HCEC 1CT (cell line): Measurements from ENCODE around the gene TMEM59.
A peak's percentile ranks its signal among the peaks of the same experiment; 100 is the strongest.
"Not testable (repeated sequence)": the region's sequence is repeated elsewhere in the genome, so short reads cannot be mapped to it uniquely, and the experiment has no call there.

Source experiments
- DNase-seq: peaks from one replicate; pipeline ENCODE4 v3.0.0-alpha.2; 2017

The TMEM59 gene, protein sequence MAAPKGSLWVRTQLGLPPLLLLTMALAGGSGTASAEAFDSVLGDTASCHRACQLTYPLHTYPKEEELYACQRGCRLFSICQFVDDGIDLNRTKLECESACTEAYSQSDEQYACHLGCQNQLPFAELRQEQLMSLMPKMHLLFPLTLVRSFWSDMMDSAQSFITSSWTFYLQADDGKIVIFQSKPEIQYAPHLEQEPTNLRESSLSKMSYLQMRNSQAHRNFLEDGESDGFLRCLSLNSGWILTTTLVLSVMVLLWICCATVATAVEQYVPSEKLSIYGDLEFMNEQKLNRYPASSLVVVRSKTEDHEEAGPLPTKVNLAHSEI

DNA sequence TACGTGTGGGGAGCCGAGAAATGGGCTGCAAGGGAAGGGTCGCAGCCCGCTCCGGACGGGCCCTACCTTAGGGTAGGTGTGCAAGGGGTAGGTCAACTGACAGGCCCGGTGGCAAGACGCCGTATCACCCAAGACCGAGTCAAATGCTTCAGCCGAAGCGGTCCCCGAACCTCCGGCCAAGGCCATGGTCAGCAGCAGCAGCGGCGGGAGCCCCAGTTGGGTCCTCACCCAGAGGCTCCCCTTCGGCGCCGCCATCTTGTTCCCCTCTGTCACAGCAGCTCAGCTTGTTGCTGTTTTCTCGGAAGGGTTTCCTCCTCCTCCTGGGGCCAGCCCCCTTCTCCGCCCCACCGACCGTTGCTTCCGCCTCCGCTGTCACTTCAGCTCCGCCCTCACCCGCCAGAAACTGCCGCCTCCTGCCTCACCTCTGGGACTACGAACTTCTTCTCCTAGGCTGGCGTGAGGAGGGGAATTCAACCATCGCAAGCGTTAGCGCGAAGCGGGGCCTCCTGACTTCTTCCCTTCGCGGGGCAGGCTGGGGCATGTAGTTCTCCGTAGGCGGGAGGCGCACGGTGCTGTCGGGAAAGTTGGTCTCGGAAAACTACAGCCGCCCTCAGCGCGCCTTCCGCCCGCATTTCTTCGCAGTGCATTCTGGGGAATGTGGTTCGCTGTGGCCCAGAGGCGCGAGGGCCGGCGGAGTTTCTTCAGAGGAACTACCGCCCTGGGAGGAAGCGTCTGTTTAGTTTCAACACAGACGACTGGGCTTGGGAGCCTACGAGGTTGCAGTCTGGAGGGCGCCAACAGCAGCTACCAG lies at the start of gene TMEM59, which contains the start of gene TCEANC2:
TSS of gene TMEM59 (minus strand) at position 271 of the 811 bp plus-strand sequence. CDS start at position 255, 16 bp downstream.
TSS of gene TCEANC2 (plus strand) at position 675 of the 811 bp plus-strand sequence. CDS start 815 bp downstream, outside the sequence.
- DNase-seq, result peak; percentile 99

DNA sequence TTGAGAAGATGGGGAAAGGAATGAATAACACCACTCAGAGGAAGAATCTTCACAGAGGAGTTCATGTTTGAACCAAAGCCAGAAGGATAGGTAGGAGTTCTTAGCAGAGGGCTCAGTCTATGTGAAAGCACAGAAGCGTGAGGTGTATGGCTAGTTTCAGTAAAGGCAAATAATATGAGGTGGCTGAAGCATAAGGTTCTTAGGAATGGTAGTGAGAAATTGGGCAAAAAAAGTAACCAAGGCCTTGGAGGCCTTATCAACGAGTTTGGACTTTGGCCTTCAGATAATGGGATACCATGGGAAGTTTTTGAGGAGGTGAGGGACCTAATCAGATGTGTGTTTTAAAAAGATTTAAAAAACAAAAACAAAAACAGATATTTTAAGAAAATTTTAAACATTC lies 47.5 kb upstream of the TMEM59 start:
- no peak for DNase-seq

DNA sequence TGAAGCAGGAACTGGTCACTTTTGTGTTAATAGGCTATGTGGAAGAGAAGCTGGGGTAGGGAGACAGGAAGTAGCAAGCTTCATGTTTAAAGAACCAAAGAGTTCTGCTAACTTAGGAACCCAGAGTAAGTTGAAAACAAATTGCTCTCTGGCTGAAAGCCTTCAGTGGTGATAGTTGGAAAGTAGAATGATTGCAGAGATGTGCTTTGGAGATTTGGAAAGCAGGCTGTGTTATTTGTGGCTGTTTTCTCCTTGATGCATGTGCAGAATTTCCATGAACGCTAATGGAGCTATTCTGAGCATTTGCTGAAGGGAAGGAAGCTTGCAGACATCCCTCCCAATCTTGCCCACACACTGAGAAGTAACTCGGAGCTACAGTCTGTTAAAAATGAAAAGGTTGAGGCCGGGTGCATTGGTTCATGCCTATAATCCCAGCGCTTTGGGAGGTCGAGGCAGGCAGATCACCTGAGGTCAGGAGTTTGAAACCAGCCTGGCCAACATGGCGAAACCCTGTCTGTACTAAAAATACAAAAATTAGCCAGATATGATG lies 46.1 kb upstream of the TMEM59 start:
- no peak for DNase-seq

DNA sequence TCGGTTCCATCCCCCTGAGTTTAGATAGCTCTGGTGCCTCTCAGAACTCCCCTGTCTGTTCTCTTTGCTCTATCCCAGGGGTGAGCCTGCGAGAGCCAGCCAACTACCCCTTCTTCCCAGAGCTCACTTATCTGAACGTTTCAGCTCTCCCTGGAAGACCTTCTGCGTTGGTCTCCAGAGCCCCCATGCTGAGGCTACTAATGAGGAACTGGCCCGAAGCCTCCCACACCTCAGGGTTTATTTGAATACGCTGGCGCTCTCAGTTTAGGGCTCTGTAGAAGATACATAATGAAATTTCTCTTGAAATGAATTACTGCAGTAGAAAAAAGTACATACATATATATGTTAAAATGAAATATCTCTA lies 43.9 kb upstream of the TMEM59 start:
- DNase-seq, result no peak

DNA sequence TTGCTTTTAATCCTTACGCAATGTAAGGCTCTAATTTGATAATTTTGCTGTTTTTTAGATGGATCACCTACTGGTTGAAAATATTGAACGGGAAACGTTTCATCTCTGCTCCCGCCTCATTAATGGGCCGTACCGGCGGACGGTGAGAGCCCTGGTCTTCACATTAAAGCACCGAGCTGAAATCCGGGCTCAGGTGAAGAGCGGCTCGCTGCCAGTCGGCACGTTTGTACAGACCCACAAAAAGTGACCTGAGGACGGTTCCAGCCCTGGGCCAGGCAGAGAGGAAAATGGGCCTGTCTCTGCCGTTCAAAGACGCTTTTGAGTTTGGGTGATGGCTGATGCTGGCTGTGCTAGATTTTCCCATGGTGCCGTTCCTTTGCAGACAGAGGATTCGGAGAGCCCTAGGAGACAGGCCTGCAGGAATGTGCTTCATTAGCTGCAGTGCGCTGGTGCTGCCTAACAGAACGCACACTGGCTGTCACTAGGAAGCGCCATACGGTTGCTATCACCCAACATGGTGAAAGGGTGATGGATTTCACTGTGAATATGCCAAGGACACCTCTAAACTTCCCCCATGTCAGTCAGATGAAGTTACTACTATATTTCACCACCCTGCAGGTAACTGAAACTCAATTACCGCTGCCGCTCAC lies 43.3 kb upstream of the TMEM59 start:
- DNase-seq, result no peak

DNA sequence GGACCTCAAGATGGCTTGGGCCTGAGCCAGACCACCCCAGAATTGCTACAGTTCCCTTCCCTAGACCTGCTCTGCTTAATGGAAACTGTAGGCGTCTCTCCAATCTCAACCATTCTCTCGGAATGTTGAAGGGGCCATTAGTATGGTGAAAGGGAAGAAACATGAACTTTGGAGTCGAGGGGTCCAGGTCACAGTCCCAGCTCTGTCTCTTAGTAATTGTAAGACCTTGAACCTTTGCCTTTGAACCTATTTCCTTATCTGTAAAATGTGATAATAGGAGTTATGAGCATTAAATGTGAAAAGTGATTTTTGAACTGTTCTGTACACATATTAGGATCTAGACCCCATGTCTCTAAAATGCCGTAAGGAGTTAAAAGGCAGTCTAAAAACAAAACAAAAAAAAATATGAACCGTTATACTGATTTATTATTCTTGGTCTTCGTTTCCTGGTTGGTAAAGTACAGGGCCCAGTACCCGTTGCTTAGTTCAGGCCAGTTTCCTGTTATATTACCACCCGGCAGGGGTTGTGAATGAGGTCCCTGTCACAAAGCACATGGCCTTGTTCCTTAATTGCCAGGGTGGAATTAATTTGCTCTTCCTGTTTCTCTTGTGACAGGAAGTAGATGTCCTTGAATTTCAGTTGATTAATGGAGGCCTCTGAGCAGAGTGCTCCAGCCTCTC lies 42.7 kb upstream of the TMEM59 start:
- DNase-seq, result no peak

DNA sequence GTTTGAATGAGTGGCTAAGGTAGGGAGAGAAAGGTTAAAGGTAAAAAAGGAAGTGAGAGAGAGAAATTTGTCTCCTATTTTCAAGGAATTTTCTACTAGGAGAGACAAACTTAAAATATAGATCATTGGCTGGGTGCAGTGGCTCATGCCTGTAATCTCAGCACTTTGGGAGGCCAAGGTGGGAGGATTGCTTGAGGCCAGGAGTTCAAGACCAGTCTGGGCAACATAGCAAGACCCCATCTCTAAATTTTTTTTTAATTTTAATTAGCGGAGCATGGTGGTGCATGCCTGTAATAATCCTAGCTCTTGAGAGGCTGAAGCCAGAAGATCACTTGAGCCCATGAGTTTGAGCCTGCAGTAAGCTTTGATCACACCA lies 41.7 kb upstream of the TMEM59 start:
- DNase-seq, result not testable (repeated sequence)

DNA sequence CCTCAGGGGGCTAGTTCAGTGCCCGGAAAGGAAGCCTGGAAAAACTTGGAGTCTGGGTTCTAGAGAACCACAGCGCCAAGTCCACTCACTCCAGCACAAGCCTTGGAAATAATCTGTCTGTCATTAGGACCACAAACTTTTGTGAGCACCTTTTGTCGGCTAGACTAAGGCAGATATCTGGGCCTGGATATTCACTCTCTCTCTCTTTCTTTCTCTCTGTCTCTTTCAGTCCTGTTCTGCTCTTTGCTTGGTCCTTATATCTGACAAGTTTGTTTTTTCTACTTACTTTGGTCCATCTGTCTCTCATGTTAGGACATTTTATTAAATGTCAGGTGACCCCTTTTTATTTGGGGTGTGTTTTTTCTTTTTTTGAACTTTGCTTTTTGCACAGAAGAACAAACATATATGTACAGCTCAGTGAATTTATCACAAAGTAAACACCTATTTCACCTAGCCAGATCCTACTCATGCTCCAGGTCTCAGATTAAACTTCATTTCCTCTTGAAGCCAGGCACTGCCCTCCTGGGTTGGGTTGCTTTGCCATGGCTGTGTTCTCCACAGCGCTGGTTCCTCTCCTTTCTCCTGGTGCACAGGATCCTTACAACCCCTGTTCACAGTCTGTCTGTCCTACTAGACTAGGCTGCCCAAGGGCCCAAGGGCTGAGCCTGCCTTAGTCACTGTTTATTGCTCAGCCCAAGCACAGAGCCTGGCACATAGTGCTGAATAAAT lies 41.2 kb upstream of the TMEM59 start:
- no peak for DNase-seq

DNA sequence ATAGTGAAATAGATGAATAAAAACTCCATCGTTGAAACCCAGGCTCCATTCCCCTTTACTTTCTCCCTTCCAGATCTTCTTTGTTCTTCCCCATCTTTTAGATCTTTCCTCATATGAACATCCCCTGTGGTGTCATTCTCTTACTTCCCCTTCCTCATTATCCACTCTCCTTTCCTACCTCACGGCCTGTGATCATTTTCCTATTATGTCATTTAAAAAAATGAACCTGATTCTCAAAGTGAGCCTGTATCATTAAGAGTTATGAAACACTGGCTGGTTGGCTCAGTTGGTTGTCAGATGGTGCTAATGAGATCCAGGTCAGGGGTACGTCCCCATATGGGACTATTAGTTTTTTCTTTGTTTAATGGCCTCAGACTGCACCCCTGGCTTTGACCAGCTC lies 38.7 kb upstream of the TMEM59 start:
- no peak for DNase-seq

DNA sequence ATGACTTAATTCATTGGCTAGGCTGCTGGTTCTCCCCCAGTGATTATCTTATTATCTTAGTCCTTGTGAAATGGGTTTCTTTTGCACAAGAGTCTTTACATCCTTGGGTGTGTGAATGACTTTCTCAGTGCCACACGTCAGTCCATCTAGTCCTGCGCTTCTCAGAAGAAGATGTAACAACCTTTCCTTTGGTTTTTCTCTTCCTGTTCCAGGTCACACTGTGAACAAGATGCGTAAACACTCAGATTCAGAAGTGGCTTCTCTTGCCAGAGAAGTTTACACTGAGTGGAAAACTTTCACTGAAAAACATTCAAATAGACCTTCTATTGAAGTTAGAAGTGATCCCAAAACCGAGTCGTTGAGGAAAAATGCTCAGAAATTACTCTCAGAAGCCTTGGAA lies 35.4 kb upstream of the TMEM59 start:
- no peak for DNase-seq

DNA sequence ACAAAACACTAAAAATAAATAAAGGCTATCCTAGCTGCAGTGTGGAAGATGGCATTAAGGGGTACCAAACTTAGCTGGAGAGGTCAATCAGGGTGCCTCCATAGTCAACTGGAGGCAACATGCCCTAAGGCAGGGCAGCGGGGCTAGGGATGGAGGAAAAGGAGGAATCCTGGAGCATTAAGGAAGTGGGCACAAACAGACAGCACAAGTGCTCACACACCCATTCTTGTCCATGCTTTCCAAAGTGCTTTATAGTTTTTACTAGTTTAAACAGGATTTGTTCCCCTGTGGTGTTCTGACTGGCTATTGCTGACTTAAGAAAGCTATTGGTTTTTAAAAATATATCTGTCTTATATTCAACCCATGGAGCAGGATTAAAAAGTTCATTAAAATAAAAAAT lies 33.8 kb upstream of the TMEM59 start:
- no peak for DNase-seq

DNA sequence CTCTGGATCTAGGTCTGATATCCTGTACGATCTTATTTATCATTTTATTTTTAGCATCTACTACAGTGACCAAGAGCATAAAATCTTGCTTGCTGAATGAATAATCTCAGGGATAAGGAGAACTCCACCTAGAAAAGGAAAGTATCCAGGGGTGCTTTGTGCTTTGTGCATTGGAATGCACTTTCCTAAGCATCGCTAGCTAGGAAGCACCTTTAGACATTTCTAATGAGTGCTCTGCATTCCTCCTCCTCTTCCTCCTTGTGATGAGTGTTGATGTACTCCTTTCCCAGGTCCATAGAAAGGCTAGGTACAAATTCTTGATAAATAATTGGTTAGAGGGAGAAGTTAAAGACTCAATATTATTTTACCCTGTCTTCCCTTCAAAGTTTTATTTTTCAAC lies 31.8 kb upstream of the TMEM59 start:
- no peak for DNase-seq

DNA sequence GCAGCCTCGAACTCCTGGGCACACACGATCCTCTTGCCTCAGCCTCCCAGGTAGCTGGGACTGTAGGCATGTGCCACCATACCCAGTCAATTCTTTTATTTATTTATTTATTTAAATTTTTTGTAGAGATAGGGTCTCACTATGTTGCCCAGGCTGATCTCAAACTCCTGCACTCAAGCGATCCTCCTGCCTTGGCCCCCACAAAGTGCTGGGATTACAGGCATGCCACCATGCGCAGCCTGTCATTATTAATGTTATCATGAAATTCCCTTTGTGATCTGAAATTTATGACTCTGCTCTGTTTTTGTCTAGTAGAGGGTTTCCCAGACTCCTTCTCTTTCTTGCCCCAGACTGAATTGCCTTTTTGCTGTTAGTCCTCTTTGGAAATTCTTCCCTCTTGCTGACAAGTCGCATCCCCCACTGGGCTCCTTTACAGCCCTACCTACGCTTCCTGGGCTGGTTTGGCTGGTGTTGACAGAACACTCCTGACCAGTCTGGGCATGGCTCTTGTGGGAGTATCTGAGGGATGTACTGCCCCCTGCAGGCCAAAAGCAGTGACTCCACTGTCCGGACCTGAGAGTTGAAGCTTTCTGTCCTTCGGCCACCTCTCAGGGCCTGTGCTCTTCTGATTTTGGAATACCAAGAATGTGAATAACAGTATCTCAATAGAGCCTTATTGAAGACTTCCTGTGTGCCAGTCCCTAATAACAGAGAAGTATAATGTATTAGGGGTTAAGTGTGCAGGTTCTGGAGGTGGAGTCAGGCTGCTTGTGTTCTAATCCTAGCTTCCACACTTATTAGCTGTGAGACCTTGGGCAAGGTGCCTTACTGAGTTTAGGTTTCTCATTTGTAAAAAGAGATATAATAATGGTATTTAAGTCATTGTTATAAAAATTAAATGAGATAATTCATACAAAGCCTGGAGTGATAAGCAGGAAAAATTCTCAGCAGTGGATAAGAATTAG lies 28.6 kb upstream of the TMEM59 start:
- peak; percentile 61 for DNase-seq

DNA sequence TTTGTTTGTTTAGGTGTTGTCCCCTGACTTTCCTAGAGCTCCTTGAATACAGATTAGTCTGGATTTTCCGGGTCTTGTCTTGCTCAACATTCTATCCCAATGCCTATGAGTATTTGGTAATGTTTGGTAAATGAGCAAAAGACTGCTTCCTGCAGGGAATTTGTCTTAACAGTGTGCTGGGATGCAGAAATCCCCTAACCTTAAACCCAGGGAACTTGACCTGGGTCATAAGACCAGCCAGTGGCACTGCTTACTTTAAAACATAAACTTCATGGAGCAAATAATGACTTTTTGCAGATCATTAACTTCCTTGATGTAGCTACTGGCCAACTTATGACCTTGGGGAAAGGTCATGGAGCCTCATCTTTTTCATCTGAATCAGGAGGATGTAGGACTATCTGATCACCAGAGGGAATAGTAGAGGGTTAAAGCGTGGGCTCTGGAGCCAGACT lies 27.6 kb upstream of the TMEM59 start:
- no peak for DNase-seq

DNA sequence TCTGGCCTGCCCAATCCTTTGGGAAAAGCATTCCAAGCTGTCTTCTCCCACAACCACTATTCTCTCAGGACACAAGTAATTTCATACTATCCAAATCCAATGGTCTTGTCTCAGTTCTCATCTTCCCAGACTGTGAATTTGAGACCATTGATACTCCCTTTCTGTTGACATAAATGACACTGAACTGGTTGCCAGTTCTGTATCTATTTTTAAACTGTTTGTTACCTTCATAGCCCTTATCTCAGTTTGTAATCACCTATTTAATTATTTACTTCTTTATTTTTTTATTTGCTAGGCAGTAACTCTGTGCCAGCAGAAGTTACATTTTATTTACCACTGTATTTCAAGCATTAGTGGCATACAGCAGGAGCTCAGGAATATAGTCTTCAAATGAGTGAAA lies 24.4 kb upstream of the TMEM59 start:
- no peak for DNase-seq

DNA sequence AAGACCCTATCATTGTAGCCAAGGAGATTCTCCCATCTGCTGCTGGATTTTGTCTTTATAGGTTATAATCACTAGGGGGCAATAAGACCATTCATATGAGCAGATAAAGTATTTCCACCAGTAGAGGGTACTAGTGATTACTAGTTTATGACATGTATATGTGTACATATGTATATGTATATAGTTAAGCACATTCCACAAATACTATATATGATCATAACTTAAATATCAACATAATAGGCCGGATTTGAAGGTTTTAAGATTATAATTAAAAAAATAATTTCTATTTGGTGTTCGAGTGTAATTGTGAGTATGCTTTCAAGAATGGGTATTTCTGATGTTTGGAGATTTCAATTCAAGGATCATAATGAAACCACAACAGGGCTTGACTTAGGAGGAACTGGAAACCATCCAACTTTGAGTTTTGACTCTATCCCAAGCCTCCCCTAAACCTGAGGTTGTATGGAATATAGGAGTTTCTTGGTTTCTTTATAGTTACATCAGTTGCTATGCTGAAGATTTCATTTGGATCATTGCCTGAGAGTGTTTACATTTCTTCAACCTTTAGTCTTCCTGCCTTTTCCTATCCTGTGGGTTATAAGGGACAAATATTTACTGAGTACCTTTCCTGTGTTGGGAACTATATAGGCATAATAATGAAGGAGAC lies 17.3 kb upstream of the TMEM59 start:
- DNase-seq, result peak; percentile 57

DNA sequence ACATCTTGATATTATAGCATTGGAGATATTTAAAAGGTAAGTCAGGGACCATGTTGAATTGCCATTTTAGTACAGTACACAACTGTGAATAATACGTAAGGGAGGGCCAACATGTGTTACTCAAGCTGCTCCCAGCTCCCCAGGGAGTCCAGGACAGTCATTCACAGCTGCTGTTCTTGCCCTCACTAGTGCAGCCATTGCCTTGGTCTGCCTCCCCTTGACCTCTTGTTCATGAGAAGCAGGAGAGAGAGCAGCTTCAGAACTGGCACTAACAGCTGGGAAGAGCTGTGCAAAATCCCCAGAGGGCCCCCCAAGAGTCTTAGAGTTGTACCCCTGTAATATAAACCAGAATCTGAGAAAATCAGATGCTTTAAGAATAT lies 16.8 kb upstream of the TMEM59 start:
- DNase-seq, result no peak

DNA sequence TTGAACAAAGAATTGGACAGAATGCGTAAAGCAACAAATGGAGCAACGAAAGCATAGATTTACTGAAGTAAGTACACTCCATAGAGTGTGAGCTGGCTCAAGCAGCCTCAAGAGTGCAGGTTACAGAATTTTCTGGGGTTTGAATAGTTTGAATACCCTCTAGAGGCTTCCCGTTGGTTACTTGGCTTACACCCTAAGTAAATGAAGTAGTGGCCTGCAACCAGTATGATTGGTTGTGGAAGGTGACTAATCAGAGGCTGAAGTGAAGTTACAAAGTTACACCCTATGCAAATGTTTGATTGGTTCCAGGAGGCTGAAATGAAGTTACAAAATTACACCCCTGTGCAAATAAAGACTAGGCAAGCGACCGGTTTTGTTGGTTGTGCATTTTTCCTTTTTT lies 11.3 kb upstream of the TMEM59 start:
- DNase-seq, result no peak

DNA sequence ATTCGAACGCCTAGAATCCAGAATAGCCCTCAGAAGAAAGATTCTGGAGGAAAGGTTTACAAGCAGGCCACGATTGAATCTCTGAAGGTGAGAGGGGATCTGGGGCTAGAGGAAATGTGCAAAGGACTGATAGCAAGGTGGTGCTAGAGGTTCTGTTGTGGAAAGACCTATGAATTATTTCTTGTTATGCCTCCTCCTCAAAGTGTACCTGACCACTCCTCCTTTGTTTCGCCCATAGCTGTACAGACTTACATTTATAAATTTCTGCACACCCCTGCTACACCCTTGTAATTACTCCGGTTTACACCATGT lies 1.4 kb upstream of the TMEM59 start:
- no peak for DNase-seq

DNA sequence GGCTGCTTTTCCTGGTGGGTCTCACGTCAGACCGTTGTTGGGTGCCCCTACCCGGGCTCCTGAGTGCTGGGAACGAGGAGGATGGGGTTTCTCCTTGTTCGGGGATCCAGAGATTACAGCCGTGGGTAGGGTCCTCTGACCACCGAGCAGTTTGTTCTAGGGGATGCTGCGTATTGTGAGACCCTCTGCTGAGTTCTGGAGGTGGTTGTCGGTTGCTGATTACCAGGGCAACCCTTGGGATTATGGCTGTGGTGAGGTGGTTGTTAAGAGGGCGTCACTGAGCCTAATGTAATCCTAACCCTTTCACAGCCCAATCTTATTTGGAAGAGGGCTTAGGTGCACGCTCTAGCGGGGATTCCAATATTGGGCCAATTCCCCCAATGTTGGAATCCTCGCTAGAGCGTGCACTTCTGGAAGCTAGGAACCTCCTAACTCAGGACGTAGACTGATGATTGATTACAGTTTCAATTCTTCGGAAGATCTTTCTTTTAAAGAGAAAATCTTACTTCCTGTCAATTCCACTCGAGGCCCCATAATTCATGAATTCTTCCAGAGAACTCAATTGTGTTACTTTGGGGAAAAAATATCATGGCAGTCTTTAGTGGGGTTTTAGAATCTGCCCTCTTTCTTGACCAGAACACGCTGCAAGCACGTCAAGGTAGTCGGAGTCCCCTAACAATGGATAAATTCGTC lies 887 bp upstream of the TMEM59 start:
- peak; percentile 22 for DNase-seq
